Fibroblast of skin of left quadriceps (primary cell): Measurements from ENCODE around the gene UGT2B17.
"Not testable (repeated sequence)": the region's sequence is repeated elsewhere in the genome, so short reads cannot be mapped to it uniquely, and the experiment has no call there.

Experiments used
- DNase-seq, 2 experiments: peaks; one replicate each; pipeline ENCODE4 v3.0.0-alpha.2; 2013; ENCODE audit warnings: low read depth in 2 of 2

The UGT2B17 gene

GRCh38 chr4:68576272-68577125 is at the start of gene UGT2B17:
UGT2B17 (minus strand) TSS chr4:68576322; CDS start chr4:68568484, 7,838 bp downstream.
- DNase-seq: no peak

GRCh38 chr4:68622731-68623130 is 46.6 kb upstream of the UGT2B17 start:
- DNase-seq: not testable (repeated sequence)

- no peak for DNase-seq
Measured at GRCh38 chr4:68617003-68617698, 41.0 kb upstream of the UGT2B17 start.

- no peak for DNase-seq
Measured at GRCh38 chr4:68615699-68616422, 39.7 kb upstream of the UGT2B17 start.

GRCh38 chr4:68613752-68614151 is 37.6 kb upstream of the UGT2B17 start:
- no peak for DNase-seq

GRCh38 chr4:68606240-68606639 is 30.1 kb upstream of the UGT2B17 start:
- no peak for DNase-seq

- no peak for DNase-seq
Measured at GRCh38 chr4:68599150-68599549, 23.0 kb upstream of the UGT2B17 start.

GRCh38 chr4:68597482-68597881 is 21.4 kb upstream of the UGT2B17 start:
- no peak for DNase-seq

- no peak for DNase-seq
Measured at GRCh38 chr4:68594678-68595077, 18.6 kb upstream of the UGT2B17 start.

GRCh38 chr4:68593112-68593511 is 17.0 kb upstream of the UGT2B17 start:
- no peak for DNase-seq

GRCh38 chr4:68592673-68593072 is 16.6 kb upstream of the UGT2B17 start:
- no peak for DNase-seq

- no peak for DNase-seq
Measured at GRCh38 chr4:68591204-68591603, 15.1 kb upstream of the UGT2B17 start.

GRCh38 chr4:68589790-68590189 is 13.7 kb upstream of the UGT2B17 start:
- DNase-seq: no peak

- DNase-seq: no peak
Measured at GRCh38 chr4:68582339-68582717, 6.2 kb upstream of the UGT2B17 start.

- DNase-seq: no peak
Measured at GRCh38 chr4:68581383-68582338, 5.5 kb upstream of the UGT2B17 start.

GRCh38 chr4:68577590-68577989 is 1.5 kb upstream of the UGT2B17 start:
- DNase-seq: no peak

- not testable (repeated sequence) for DNase-seq
Measured at GRCh38 chr4:68575636-68576035, 486 bp downstream of the UGT2B17 start.

GRCh38 chr4:68575081-68575480 is 1.0 kb downstream of the UGT2B17 start:
- DNase-seq: no peak

GRCh38 chr4:68572653-68573170 is 3.4 kb downstream of the UGT2B17 start:
- DNase-seq: no peak

- DNase-seq: no peak
Measured at GRCh38 chr4:68570122-68570507, 6.0 kb downstream of the UGT2B17 start.
